CD4-positive, alpha-beta T cell (primary cell): ENCODE measurements around the gene BUD13. TPM values are rescaled to one million over a fixed set of nuclear protein-coding genes. Genes with fewer than 3 reads are reported as not detected.

Source experiments
- ATAC-seq: fragments of 200-7000 bp; cut with Tn5 transposase; one replicate; pipeline ENCODE4 v1.10.0; 2022; ENCODE audit warnings: mild to moderate bottlenecking; ENCODE audit not compliant: poor library complexity
- CTCF ChIA-PET: fragments of 350-600 bp; sonication (Branson Sonifier 250); formaldehyde crosslinking; loops from one replicate; lab custom pipeline; 2021; ENCODE audit warnings: antibody characterized with exemption, inconsistent platforms; lab: Charles Lee
- POLR2A ChIA-PET: fragments of 350-600 bp; sonication (Branson Sonifier 250); formaldehyde crosslinking; loops from one replicate; lab custom pipeline; 2021; ENCODE audit warnings: antibody characterized with exemption, inconsistent platforms; lab: Charles Lee
- DNase-seq, 14 experiments: peaks; one replicate each; pipeline ENCODE4 v3.0.0-alpha.2; 2013 to 2020; ENCODE audit warnings: mixed read lengths in 2 of 14
- H3K27ac ChIP-seq, 2 donors: one replicate each; pipeline versions ENCODE4 v1.5.1 to v1.7.0; 2013; ENCODE audit warnings: low read length in 2 of 2, low read depth in 1 of 2, mild to moderate bottlenecking in 1 of 2
- H3K27me3 ChIP-seq, 2 experiments: 1 replicate in 1 of 2; 2 replicates in 1 of 2; pipeline versions ENCODE4 v1.6.1 to v1.7.0; 2013; ENCODE audit warnings: low read length in 2 of 2, control low read depth in 1 of 2, mild to moderate bottlenecking in 1 of 2, moderate library complexity in 1 of 2; ENCODE audit not compliant: insufficient read depth in 2 of 2, control insufficient read depth in 1 of 2
- H3K36me3 ChIP-seq: one replicate; pipeline ENCODE4 v1.6.1; 2013; ENCODE audit warnings: low read length, control low read depth; ENCODE audit not compliant: insufficient read depth
- H3K4me1 ChIP-seq: one replicate; pipeline ENCODE4 v1.6.1; 2013; ENCODE audit warnings: low read length, control low read depth; ENCODE audit not compliant: insufficient read depth
- H3K4me3 ChIP-seq: one replicate; pipeline ENCODE4 v1.5.1; 2013; ENCODE audit warnings: mild to moderate bottlenecking, low read length, moderate library complexity
- H3K9me3 ChIP-seq, 2 experiments: 1 replicate in 1 of 2; 2 replicates in 1 of 2; pipeline versions ENCODE4 v1.6.1 to v1.7.0; 2013; ENCODE audit warnings: low read length in 2 of 2, mild to moderate bottlenecking in 2 of 2, control low read depth in 1 of 2, moderate library complexity in 1 of 2; ENCODE audit not compliant: control insufficient read depth in 1 of 2, insufficient read depth in 1 of 2
- H3K27ac Mint-ChIP-seq: one replicate; pipeline ENCODE4 v1.8.0; 2020; ENCODE audit warnings: mixed read lengths
- H3K27me3 Mint-ChIP-seq: one replicate; pipeline ENCODE4 v1.8.0; 2021; ENCODE audit warnings: mixed read lengths
- H3K36me3 Mint-ChIP-seq: one replicate; pipeline ENCODE4 v1.8.0; 2021; ENCODE audit warnings: low read depth, mixed read lengths
- H3K4me1 Mint-ChIP-seq: one replicate; pipeline ENCODE4 v1.8.0; 2021; ENCODE audit warnings: low read depth, mixed read lengths
- H3K4me3 Mint-ChIP-seq: one replicate; pipeline ENCODE4 v1.8.0; 2020; ENCODE audit warnings: mild to moderate bottlenecking, mixed read lengths
- H3K9me3 Mint-ChIP-seq: one replicate; pipeline ENCODE4 v1.8.0; 2020; ENCODE audit warnings: mixed read lengths
- CTCF ChIP-seq: fragments of 200-600 bp; IDR thresholded peaks from one replicate; pipeline ENCODE4 v1.8.0; 2022; ENCODE audit warnings: antibody characterized with exemption, mild to moderate bottlenecking
- intact Hi-C, 2 experiments: fragments of 100-400 bp; cut with DNase I in 1 of 2; cut with micrococcal nuclease in 1 of 2; formaldehyde crosslinking; loops; one replicate each; pipeline versions ENCODE4 v1.15.1 to v1.9.0; 2023 to 2025; cut with DNase I, micrococcal nuclease
- total RNA-seq, 174 experiments: library from RNA in 2 of 174; stranded (reverse) in 2 of 174; gene quantifications; one replicate each; pipeline ENCODE4 v1.2.3 and lab custom pipeline; 2021 to 2026

The BUD13 gene
- total RNA-seq, 2 experiments from 2014 or later, result 9.2 to 10.1 TPM

DNA sequence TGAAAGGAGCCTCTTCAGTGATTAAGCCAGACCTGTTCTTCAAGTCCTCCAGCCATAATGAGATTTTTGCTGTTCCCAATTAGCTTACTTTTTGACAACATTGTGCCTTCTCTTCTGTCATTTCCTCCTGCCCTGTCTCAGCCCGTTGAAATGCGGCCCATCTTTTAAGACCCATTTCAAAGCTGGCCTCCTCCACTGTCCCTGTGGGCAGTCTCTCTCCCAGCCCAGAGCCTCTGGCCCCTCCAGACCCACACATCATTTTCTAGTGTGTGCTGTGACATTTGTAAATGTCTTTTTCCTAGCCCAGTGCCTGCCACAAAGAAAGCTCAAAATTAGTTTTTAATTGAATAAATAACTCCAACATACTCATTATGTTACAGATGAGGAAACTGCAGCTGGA lies 70.9 kb downstream of the BUD13 start:
- ATAC-seq (no peak), DNase-seq (no peak)
- Mint-ChIP-seq H3K4me3 (no peak overlapping the region), H3K27me3 (peaks cover 20% of the 10 kb centered on the region), H3K27ac (no peak overlapping the region), H3K4me1 (no peaks in the 10 kb centered on the region), H3K9me3 (no peaks in the 10 kb centered on the region), H3K36me3 (no peaks in the 10 kb centered on the region)
- no peak overlapping the region for H3K4me3 ChIP-seq
- peaks cover under 1 to 3% of the 10 kb centered on the region in 2 experiments for H3K27me3 ChIP-seq
- TF ChIP-seq CTCF, result no peak
- no peaks in the 10 kb centered on the region for H3K9me3 ChIP-seq
- no peaks in the 10 kb centered on the region for H3K36me3 ChIP-seq
- no peaks in the 10 kb centered on the region for H3K4me1 ChIP-seq
- ChIA-PET CTCF (interaction anchor here (1.0 kb wide), 1 partner anchor 10 kb away, joined by 3 read pairs; no protein-coding TSS in a partner anchor), POLR2A (no interaction called here)
- intact Hi-C loops, result no loop called here
- no peak overlapping the region for H3K27ac ChIP-seq

GRCh38 chr11:116701297-116701801 lies 71.4 kb downstream of the BUD13 start:
- no peak overlapping the region for H3K4me3 Mint-ChIP-seq
- peaks cover 0 to 2% of the 10 kb centered on the region in 2 experiments for H3K27me3 ChIP-seq
- ChIA-PET CTCF (interaction anchor here (1.0 kb wide), 1 partner anchor 10 kb away, joined by 3 read pairs; no protein-coding TSS in a partner anchor), POLR2A (no interaction called here)
- no peaks in the 10 kb centered on the region for H3K9me3 ChIP-seq
- H3K36me3 ChIP-seq, result no peaks in the 10 kb centered on the region
- no peak for ATAC-seq
- H3K27me3 Mint-ChIP-seq, result peaks cover 14% of the 10 kb centered on the region
- no peak overlapping the region for H3K27ac Mint-ChIP-seq
- no peak for TF ChIP-seq CTCF
- H3K36me3 Mint-ChIP-seq, result no peaks in the 10 kb centered on the region
- no peak for DNase-seq
- H3K4me3 ChIP-seq, result no peak overlapping the region
- H3K27ac ChIP-seq, result no peak overlapping the region
- intact Hi-C loops, result no loop called here
- no peaks in the 10 kb centered on the region for H3K4me1 ChIP-seq
- no peaks in the 10 kb centered on the region for H3K4me1 Mint-ChIP-seq
- no peaks in the 10 kb centered on the region for H3K9me3 Mint-ChIP-seq

DNA sequence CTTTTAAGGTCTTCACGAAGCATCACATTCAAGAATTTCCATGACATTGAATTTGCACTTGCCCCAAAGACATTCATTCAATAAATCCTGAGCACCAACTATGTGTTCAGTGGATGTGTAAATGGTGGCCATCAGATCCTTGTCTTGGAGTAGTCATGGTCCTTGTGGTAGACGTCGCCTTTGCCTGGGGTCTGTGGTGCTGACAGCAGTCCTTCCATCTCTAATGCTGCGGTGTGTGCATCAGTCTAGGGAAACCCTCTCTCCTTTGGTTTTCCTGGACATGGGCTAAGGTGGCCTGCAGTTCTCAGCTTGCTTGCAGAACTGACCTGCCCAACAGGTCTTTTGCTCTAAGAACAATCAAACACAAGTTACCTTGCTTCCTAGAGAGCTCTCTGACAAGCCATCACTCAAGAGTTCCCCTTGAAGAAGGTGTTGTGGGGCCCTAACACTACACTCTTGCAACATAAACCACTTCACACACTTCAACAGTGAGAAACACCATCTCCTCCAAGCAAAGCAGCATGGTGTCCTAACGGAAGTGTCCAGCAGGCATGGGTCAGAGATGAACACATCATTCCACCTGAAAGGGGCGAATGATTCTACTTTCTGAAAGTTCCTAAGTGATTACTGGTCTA lies 72.1 kb downstream of the BUD13 start:
- no peak for ATAC-seq
- no peak overlapping the region for H3K27ac Mint-ChIP-seq
- H3K36me3 ChIP-seq, result no peaks in the 10 kb centered on the region

More for the DNA sequence above, 72.1 kb downstream of the BUD13 start:
- Mint-ChIP-seq H3K9me3 (no peaks in the 10 kb centered on the region), H3K4me3 (no peak overlapping the region), H3K27me3 (peaks cover 8% of the 10 kb centered on the region), H3K36me3 (no peaks in the 10 kb centered on the region), H3K4me1 (no peaks in the 10 kb centered on the region)
- no peak overlapping the region for H3K27ac ChIP-seq
- peaks cover 0 to 2% of the 10 kb centered on the region in 2 experiments for H3K27me3 ChIP-seq
- no peak for DNase-seq
- H3K9me3 ChIP-seq, result no peaks in the 10 kb centered on the region
- no peak overlapping the region for H3K4me3 ChIP-seq
- intact Hi-C loops, result no loop called here
- H3K4me1 ChIP-seq, result no peaks in the 10 kb centered on the region
- CTCF ChIA-PET, result no interaction called here
- TF ChIP-seq CTCF, result no peak
- POLR2A ChIA-PET, result no interaction called here

Other genes with a start within 250 kb of the BUD13 start
- gene ZPR1, start 15.0 kb upstream of the BUD13 start, total RNA-seq, result 100 to 1,000 TPM; 117 to 118 TPM
- gene APOA5, start 18.9 kb upstream of the BUD13 start, total RNA-seq, result not detected
- not detected for gene APOA4, start 50.3 kb upstream of the BUD13 start, total RNA-seq
- gene APOC3, start 56.9 kb upstream of the BUD13 start, total RNA-seq, result not detected
- under 1 TPM; 0.47 to 0.77 TPM for gene APOA1, start 64.6 kb upstream of the BUD13 start, total RNA-seq